ENCODE measurements around the gene TMCO4.

GRCh38 chr1:19750882-19751276 lies 48.8 kb downstream of the TMCO4 start:
- TF ChIP-seq EZH2phosphoT487 (IDR thresholded peaks at IDR 0.05; ENCODE audit: borderline replicate concordance, low read depth, low read length) (no peak), CTCF (conservative IDR thresholded peaks at IDR 0.05; ENCODE audit: low read length) (no peak)
